Testis (tissue), 2 donors: ENCODE measurements around the gene PLPPR3.

ENCODE experiments used
- CTCF ChIP-seq, 3 experiments: fragments of 450-650 bp in 2 of 3; fragments of 200-600 bp in 1 of 3; sonication (generic) in 1 of 3; IDR thresholded peaks; one replicate each; pipeline ENCODE4 v1.5.1; 2016 to 2019; ENCODE audit warnings: antibody characterized with exemption in 3 of 3, mild to moderate bottlenecking in 2 of 3, moderate library complexity in 1 of 3
- POLR2A ChIP-seq: fragments of 450-650 bp; IDR thresholded peaks from one replicate; pipeline ENCODE4 v1.6.1; 2017; ENCODE audit warnings: antibody characterized with exemption, mild to moderate bottlenecking, moderate library complexity

GRCh38 chr19:861756-862580 is 40.2 kb upstream of the PLPPR3 start:
- no peak for TF ChIP-seq CTCF (IDR thresholded peaks at IDR 0.05)
- TF ChIP-seq POLR2A: no peak
